Measurements from ENCODE around the gene ENKD1. TPM values are rescaled to one million over a fixed set of nuclear protein-coding genes. Genes with fewer than 3 reads are reported as not detected.

Gene ENKD1
- polyA plus RNA-seq, 2 donors, result 10.6 to 16.0 TPM

- Histone ChIP-seq H3K4me3 (ENCODE audit: low read depth in 1 of 2, low read length in 2 of 2) (no peak overlapping the region), H3K9me3 (ENCODE audit: control insufficient read depth in 2 of 2, insufficient read depth in 1 of 2, low read depth in 1 of 2, low read length in 1 of 2) (no peaks in the 10 kb centered on the region), H3K27ac (ENCODE audit: low read depth in 2 of 2, low read length in 1 of 2) (peak overlapping the region; percentile 11 to 80), H3K36me3 (ENCODE audit: control insufficient read depth in 2 of 2, insufficient read depth in 2 of 2, low read length in 1 of 2) (peaks cover 0 to 4% of the 10 kb centered on the region in 2 donors), H3K4me1 (ENCODE audit: control insufficient read depth in 2 of 2, insufficient read depth in 2 of 2, low read length in 1 of 2) (peaks cover 0 to 5% of the 10 kb centered on the region in 2 donors), H3K27me3 (ENCODE audit: control insufficient read depth in 1 of 2, insufficient read depth in 2 of 2, low read length in 2 of 2) (no peaks in the 10 kb centered on the region)
- WGBS, 2 donors, result 79 to 94% methylated on average over 4 of the region's 4 CpGs
These were observed 17.2 kb upstream of the ENKD1 start for GRCh38 chr16:67683767-67684166.

GRCh38 chr16:67679935-67680897 lies 13.7 kb upstream of the ENKD1 start:
- Histone ChIP-seq H3K36me3 (ENCODE audit: control insufficient read depth in 2 of 2, insufficient read depth in 2 of 2, low read length in 1 of 2) (peaks cover 0 to 15% of the 10 kb centered on the region in 2 donors), H3K9me3 (ENCODE audit: control insufficient read depth in 2 of 2, insufficient read depth in 1 of 2, low read depth in 1 of 2, low read length in 1 of 2) (no peaks in the 10 kb centered on the region), H3K27ac (ENCODE audit: low read depth in 2 of 2, low read length in 1 of 2) (no peak overlapping the region), H3K4me1 (ENCODE audit: control insufficient read depth in 2 of 2, insufficient read depth in 2 of 2, low read length in 1 of 2) (peaks cover 3 to 17% of the 10 kb centered on the region in 2 donors), H3K4me3 (ENCODE audit: low read depth in 1 of 2, low read length in 2 of 2) (no peak overlapping the region), H3K27me3 (ENCODE audit: control insufficient read depth in 1 of 2, insufficient read depth in 2 of 2, low read length in 2 of 2) (no peaks in the 10 kb centered on the region)
- 94 to 95% methylated on average over 10 of the region's 10 CpGs for WGBS, 2 donors

GRCh38 chr16:67678354-67679023 lies 11.9 kb upstream of the ENKD1 start:
- H3K27me3 ChIP-seq (ENCODE audit: control insufficient read depth in 1 of 2, insufficient read depth in 2 of 2, low read length in 2 of 2), result no peaks in the 10 kb centered on the region
- peaks cover 0 to 16% of the 10 kb centered on the region in 2 donors for H3K36me3 ChIP-seq (ENCODE audit: control insufficient read depth in 2 of 2, insufficient read depth in 2 of 2, low read length in 1 of 2)
- no peaks in the 10 kb centered on the region for H3K9me3 ChIP-seq (ENCODE audit: control insufficient read depth in 2 of 2, insufficient read depth in 1 of 2, low read depth in 1 of 2, low read length in 1 of 2)
- no peak overlapping the region for H3K4me3 ChIP-seq (ENCODE audit: low read depth in 1 of 2, low read length in 2 of 2)
- WGBS, 2 donors, result 77 to 84% methylated on average over 12 of the region's 12 CpGs
- H3K4me1 ChIP-seq (ENCODE audit: control insufficient read depth in 2 of 2, insufficient read depth in 2 of 2, low read length in 1 of 2), result peaks cover 4 to 24% of the 10 kb centered on the region in 2 donors
- H3K27ac ChIP-seq (ENCODE audit: low read depth in 2 of 2, low read length in 1 of 2), result no peak overlapping the region

- H3K4me3 ChIP-seq (ENCODE audit: low read depth in 1 of 2, low read length in 2 of 2), result no peak overlapping the region
- H3K4me1 ChIP-seq (ENCODE audit: control insufficient read depth in 2 of 2, insufficient read depth in 2 of 2, low read length in 1 of 2), result peaks cover 4 to 28% of the 10 kb centered on the region in 2 donors
- H3K36me3 ChIP-seq (ENCODE audit: control insufficient read depth in 2 of 2, insufficient read depth in 2 of 2, low read length in 1 of 2), result peaks cover 0 to 14% of the 10 kb centered on the region in 2 donors
- H3K27ac ChIP-seq (ENCODE audit: low read depth in 2 of 2, low read length in 1 of 2), result peak overlapping the region; percentile 81 to 86
- H3K9me3 ChIP-seq (ENCODE audit: control insufficient read depth in 2 of 2, insufficient read depth in 1 of 2, low read depth in 1 of 2, low read length in 1 of 2), result no peaks in the 10 kb centered on the region
- 97 to 100% methylated on average over 1 of the region's 1 CpG for WGBS, 2 donors
- H3K27me3 ChIP-seq (ENCODE audit: control insufficient read depth in 1 of 2, insufficient read depth in 2 of 2, low read length in 2 of 2), result no peaks in the 10 kb centered on the region
These were observed 11.2 kb upstream of the ENKD1 start for GRCh38 chr16:67677712-67678111.

- no peaks in the 10 kb centered on the region for H3K9me3 ChIP-seq (ENCODE audit: control insufficient read depth in 2 of 2, insufficient read depth in 1 of 2, low read depth in 1 of 2, low read length in 1 of 2)
- no peak overlapping the region for H3K4me3 ChIP-seq (ENCODE audit: low read depth in 1 of 2, low read length in 2 of 2)
- peak overlapping the region; percentile 81 to 86 for H3K27ac ChIP-seq (ENCODE audit: low read depth in 2 of 2, low read length in 1 of 2)
- peaks cover 4 to 28% of the 10 kb centered on the region in 2 donors for H3K4me1 ChIP-seq (ENCODE audit: control insufficient read depth in 2 of 2, insufficient read depth in 2 of 2, low read length in 1 of 2)
- WGBS, 2 donors, result 55 to 67% methylated on average over 8 of the region's 8 CpGs
- no peaks in the 10 kb centered on the region for H3K27me3 ChIP-seq (ENCODE audit: control insufficient read depth in 1 of 2, insufficient read depth in 2 of 2, low read length in 2 of 2)
- H3K36me3 ChIP-seq (ENCODE audit: control insufficient read depth in 2 of 2, insufficient read depth in 2 of 2, low read length in 1 of 2), result peaks cover 0 to 14% of the 10 kb centered on the region in 2 donors
These were observed 10.4 kb upstream of the ENKD1 start for GRCh38 chr16:67676939-67677338.

- no peaks in the 10 kb centered on the region for H3K9me3 ChIP-seq (ENCODE audit: control insufficient read depth in 2 of 2, insufficient read depth in 1 of 2, low read depth in 1 of 2, low read length in 1 of 2)
- no peak overlapping the region for H3K4me3 ChIP-seq (ENCODE audit: low read depth in 1 of 2, low read length in 2 of 2)
- WGBS, 2 donors, result 45 to 70% methylated on average over 4 of the region's 4 CpGs
- peak overlapping the region; percentile 81 to 86 for H3K27ac ChIP-seq (ENCODE audit: low read depth in 2 of 2, low read length in 1 of 2)
- peaks cover 4 to 28% of the 10 kb centered on the region in 2 donors for H3K4me1 ChIP-seq (ENCODE audit: control insufficient read depth in 2 of 2, insufficient read depth in 2 of 2, low read length in 1 of 2)
- H3K36me3 ChIP-seq (ENCODE audit: control insufficient read depth in 2 of 2, insufficient read depth in 2 of 2, low read length in 1 of 2), result peaks cover 0 to 14% of the 10 kb centered on the region in 2 donors
- H3K27me3 ChIP-seq (ENCODE audit: control insufficient read depth in 1 of 2, insufficient read depth in 2 of 2, low read length in 2 of 2), result no peaks in the 10 kb centered on the region
These were observed 10.0 kb upstream of the ENKD1 start for GRCh38 chr16:67676516-67676915.

- Histone ChIP-seq H3K4me1 (ENCODE audit: control insufficient read depth in 2 of 2, insufficient read depth in 2 of 2, low read length in 1 of 2) (peaks cover 4 to 28% of the 10 kb centered on the region in 2 donors), H3K4me3 (ENCODE audit: low read depth in 1 of 2, low read length in 2 of 2) (no peak overlapping the region), H3K36me3 (ENCODE audit: control insufficient read depth in 2 of 2, insufficient read depth in 2 of 2, low read length in 1 of 2) (peaks cover 0 to 14% of the 10 kb centered on the region in 2 donors), H3K27ac (ENCODE audit: low read depth in 2 of 2, low read length in 1 of 2) (peak overlapping the region; percentile 56 to 76), H3K9me3 (ENCODE audit: control insufficient read depth in 2 of 2, insufficient read depth in 1 of 2, low read depth in 1 of 2, low read length in 1 of 2) (no peaks in the 10 kb centered on the region), H3K27me3 (ENCODE audit: control insufficient read depth in 1 of 2, insufficient read depth in 2 of 2, low read length in 2 of 2) (no peaks in the 10 kb centered on the region)
- WGBS, 2 donors, result 93 to 97% methylated on average over 7 of the region's 7 CpGs
These were observed 9.4 kb upstream of the ENKD1 start for GRCh38 chr16:67675999-67676398.

GRCh38 chr16:67675579-67675935 lies 9.0 kb upstream of the ENKD1 start:
- Histone ChIP-seq H3K27ac (ENCODE audit: low read depth in 2 of 2, low read length in 1 of 2) (no peak overlapping the region), H3K4me3 (ENCODE audit: low read depth in 1 of 2, low read length in 2 of 2) (no peak overlapping the region), H3K36me3 (ENCODE audit: control insufficient read depth in 2 of 2, insufficient read depth in 2 of 2, low read length in 1 of 2) (peaks cover 0 to 14% of the 10 kb centered on the region in 2 donors), H3K9me3 (ENCODE audit: control insufficient read depth in 2 of 2, insufficient read depth in 1 of 2, low read depth in 1 of 2, low read length in 1 of 2) (no peaks in the 10 kb centered on the region), H3K4me1 (ENCODE audit: control insufficient read depth in 2 of 2, insufficient read depth in 2 of 2, low read length in 1 of 2) (peaks cover 4 to 28% of the 10 kb centered on the region in 2 donors), H3K27me3 (ENCODE audit: control insufficient read depth in 1 of 2, insufficient read depth in 2 of 2, low read length in 2 of 2) (no peaks in the 10 kb centered on the region)
- WGBS, 2 donors, result 95 to 98% methylated on average over 17 of the region's 17 CpGs

GRCh38 chr16:67674851-67675578 lies 8.5 kb upstream of the ENKD1 start:
- peaks cover 4 to 28% of the 10 kb centered on the region in 2 donors for H3K4me1 ChIP-seq (ENCODE audit: control insufficient read depth in 2 of 2, insufficient read depth in 2 of 2, low read length in 1 of 2)
- H3K27ac ChIP-seq (ENCODE audit: low read depth in 2 of 2, low read length in 1 of 2), result peak overlapping the region; percentile 69 to 88
- H3K27me3 ChIP-seq (ENCODE audit: control insufficient read depth in 1 of 2, insufficient read depth in 2 of 2, low read length in 2 of 2), result no peaks in the 10 kb centered on the region
- WGBS, 2 donors, result 94 to 95% methylated on average over 28 of the region's 28 CpGs
- H3K9me3 ChIP-seq (ENCODE audit: control insufficient read depth in 2 of 2, insufficient read depth in 1 of 2, low read depth in 1 of 2, low read length in 1 of 2), result no peaks in the 10 kb centered on the region
- no peak overlapping the region for H3K4me3 ChIP-seq (ENCODE audit: low read depth in 1 of 2, low read length in 2 of 2)
- peaks cover 0 to 14% of the 10 kb centered on the region in 2 donors for H3K36me3 ChIP-seq (ENCODE audit: control insufficient read depth in 2 of 2, insufficient read depth in 2 of 2, low read length in 1 of 2)
